WTC11 (cell line): ENCODE results near the gene MDFIC2.

Source experiments
- CTCF ChIP-seq: fragments of 200-600 bp; IDR thresholded peaks from 2 replicates; pipeline ENCODE4 v1.8.0; 2022; ENCODE audit warnings: antibody characterized with exemption
- ZNF512 ChIP-seq: sonication (generic); formaldehyde crosslinking; IDR thresholded peaks from 2 replicates; pipeline ENCODE4 v1.8.1; 2022; ENCODE audit warnings: missing genetic modification reagents, borderline replicate concordance
- TF ChIP-seq, protein P1 (sequence below): sonication (generic); formaldehyde crosslinking; IDR thresholded peaks from 2 replicates; pipeline ENCODE4 v1.8.1; 2023; ENCODE audit warnings: mild to moderate bottlenecking, missing genetic modification reagents, moderate library complexity

- TF ChIP-seq, protein P1, sequence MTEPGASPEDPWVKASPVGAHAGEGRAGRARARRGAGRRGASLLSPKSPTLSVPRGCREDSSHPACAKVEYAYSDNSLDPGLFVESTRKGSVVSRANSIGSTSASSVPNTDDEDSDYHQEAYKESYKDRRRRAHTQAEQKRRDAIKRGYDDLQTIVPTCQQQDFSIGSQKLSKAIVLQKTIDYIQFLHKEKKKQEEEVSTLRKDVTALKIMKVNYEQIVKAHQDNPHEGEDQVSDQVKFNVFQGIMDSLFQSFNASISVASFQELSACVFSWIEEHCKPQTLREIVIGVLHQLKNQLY (CRISPR knock-in tag): no peak
- no peak for TF ChIP-seq ZNF512 (CRISPR knock-in tag)
- TF ChIP-seq CTCF: no peak
Measured at GRCh38 chr3:70182166-70182565, 130.3 kb downstream of the MDFIC2 start.
